HepG2 (cell line): ENCODE measurements around the gene OASL. TPM values are rescaled to one million over a fixed set of nuclear protein-coding genes. Genes with fewer than 3 reads are reported as not detected.

ENCODE experiments used
- ARHGAP35 ChIP-seq: sonication (generic); formaldehyde crosslinking; IDR thresholded peaks from 2 replicates; pipeline ENCODE4 v1.9.0; 2022; ENCODE audit warnings: mild to moderate bottlenecking, inconsistent platforms, moderate library complexity, missing genetic modification reagents, borderline replicate concordance
- BORCS8-MEF2B ChIP-seq: sonication (generic); formaldehyde crosslinking; IDR thresholded peaks from 2 replicates; pipeline ENCODE4 v1.8.0; 2022; ENCODE audit warnings: mild to moderate bottlenecking, missing genetic modification reagents
- FIP1L1 ChIP-seq: fragments of 200-400 bp; formaldehyde crosslinking; IDR thresholded peaks from 2 replicates; pipeline ENCODE4 v1.6.1; 2018; ENCODE audit warnings: low read depth, mild to moderate bottlenecking, low read length, moderate library complexity, borderline replicate concordance; ENCODE audit not compliant: insufficient read depth
- FOXA3 ChIP-seq: IDR thresholded peaks from 2 replicates; pipeline ENCODE4 v1.6.1; 2016; ENCODE audit warnings: missing genetic modification reagents, missing compliant biosample characterization
- IRF1 ChIP-seq: sonication (generic); formaldehyde crosslinking; IDR thresholded peaks from 2 replicates; pipeline ENCODE4 v1.4.0; 2020; ENCODE audit warnings: low read depth, mild to moderate bottlenecking, missing genetic modification reagents
- NR2F6 ChIP-seq, 2 experiments: IDR thresholded peaks; 2 replicates each; pipeline ENCODE4 v1.6.1; 2016; ENCODE audit warnings: antibody characterized with exemption in 1 of 2, mild to moderate bottlenecking in 1 of 2
- SNAPC4 ChIP-seq: sonication (generic); formaldehyde crosslinking; IDR thresholded peaks from 2 replicates; pipeline ENCODE4 v1.4.0; 2020; ENCODE audit warnings: mild to moderate bottlenecking, missing genetic modification reagents
- TRAFD1 ChIP-seq: sonication (generic); formaldehyde crosslinking; IDR thresholded peaks from 2 replicates; pipeline ENCODE4 v1.5.1; 2020; ENCODE audit warnings: missing genetic modification reagents, mild to moderate bottlenecking, borderline replicate concordance
- ZNF282 ChIP-seq: fragments of 450-650 bp; IDR thresholded peaks from 2 replicates; pipeline ENCODE4 v1.6.1; 2018; ENCODE audit not compliant: partially characterized antibody
- ZNF331 ChIP-seq: sonication (generic); formaldehyde crosslinking; IDR thresholded peaks from 2 replicates; pipeline ENCODE4 v1.4.0; 2020; ENCODE audit warnings: missing genetic modification reagents
- ZNF343 ChIP-seq: sonication (generic); formaldehyde crosslinking; IDR thresholded peaks from 2 replicates; pipeline ENCODE4 v1.4.0; 2020; ENCODE audit warnings: mild to moderate bottlenecking, missing genetic modification reagents
- polyA plus RNA-seq, 8 experiments: library from polyadenylated mRNA; depleted of rRNA in 3 of 8; stranded (reverse) in 7 of 8; unstranded in 1 of 8; fragments of >200 nt; fragmentation: Illumina TruSeq in 4 of 8; extraction: Trizol in 4 of 8; gene quantifications; 2 replicates each; pipeline versions ENCODE4 v1.2.1 to v1.2.3, GENCODE V29; 2011 to 2016; ENCODE audit warnings: low read depth in 4 of 8, missing spikeins in 1 of 8, mixed read lengths in 1 of 8; ENCODE audit not compliant: insufficient read depth in 1 of 8
- total RNA-seq, 5 experiments: library from RNA; depleted of rRNA; stranded (reverse); fragments of >200 nt; fragmentation: Illumina TruSeq; extraction: Trizol; gene quantifications; 2 replicates each; pipeline ENCODE4 v1.2.3, GENCODE V29; 2016; ENCODE audit warnings: low read depth in 1 of 5
- TF ChIP-seq, protein P1 (sequence below): IDR thresholded peaks from 2 replicates; pipeline ENCODE4 v1.6.1; 2016; ENCODE audit warnings: missing compliant biosample characterization, missing genetic modification reagents, borderline replicate concordance
- TF ChIP-seq, protein P2 (sequence below): sonication (generic); formaldehyde crosslinking; IDR thresholded peaks from 2 replicates; pipeline ENCODE4 v1.4.0; 2020; ENCODE audit warnings: missing genetic modification reagents, mild to moderate bottlenecking, borderline replicate concordance
- TF ChIP-seq, protein P3 (sequence below): sonication (generic); formaldehyde crosslinking; IDR thresholded peaks from 2 replicates; pipeline ENCODE4 v1.4.0; 2020; ENCODE audit warnings: missing genetic modification reagents
- TF ChIP-seq, protein P4 (sequence below): sonication (generic); formaldehyde crosslinking; IDR thresholded peaks from 2 replicates; pipeline ENCODE4 v1.4.0; 2020; ENCODE audit warnings: mild to moderate bottlenecking, missing genetic modification reagents

The OASL gene
- total and polyA plus RNA-seq, 2 of the 13 experiments (the other 11 are each of a cell fraction or from before 2014, with no cell fraction given): 0.11 to 0.22 TPM

DNA sequence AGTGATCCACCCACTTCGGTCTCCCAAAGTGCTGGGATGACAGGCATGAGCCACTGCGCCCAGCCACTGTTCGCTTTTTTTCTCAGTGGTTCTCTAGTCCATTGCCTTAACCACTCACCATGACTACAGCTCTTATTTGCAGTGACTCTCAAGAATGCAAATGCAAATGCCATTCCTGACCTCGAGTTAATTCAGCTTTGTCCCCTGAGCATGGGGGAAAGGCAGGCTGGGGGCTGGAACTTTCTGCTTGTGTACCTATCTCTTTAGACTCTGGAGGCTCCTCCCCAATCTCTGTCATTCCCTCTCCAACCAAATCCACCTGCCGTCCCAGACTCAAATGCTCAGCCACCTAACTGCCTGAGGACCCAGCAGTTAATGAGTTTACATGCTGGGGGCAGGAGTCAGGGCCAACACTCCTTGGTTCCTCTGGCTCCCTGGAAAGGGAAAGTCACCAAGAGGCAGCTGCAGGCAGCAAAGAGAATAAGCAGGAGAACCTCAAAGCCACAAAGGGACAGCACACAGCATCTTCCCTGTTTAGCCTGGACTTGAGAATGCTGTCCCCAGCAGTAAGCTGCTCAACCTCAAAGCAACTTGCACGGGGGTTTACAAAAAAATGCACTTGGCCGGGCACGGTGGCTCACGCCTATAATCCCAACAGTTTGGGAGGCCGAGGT lies 66.0 kb downstream of the OASL start (continued):
- TF ChIP-seq IRF1 (CRISPR knock-in tag): no peak
- TF ChIP-seq, protein P1, sequence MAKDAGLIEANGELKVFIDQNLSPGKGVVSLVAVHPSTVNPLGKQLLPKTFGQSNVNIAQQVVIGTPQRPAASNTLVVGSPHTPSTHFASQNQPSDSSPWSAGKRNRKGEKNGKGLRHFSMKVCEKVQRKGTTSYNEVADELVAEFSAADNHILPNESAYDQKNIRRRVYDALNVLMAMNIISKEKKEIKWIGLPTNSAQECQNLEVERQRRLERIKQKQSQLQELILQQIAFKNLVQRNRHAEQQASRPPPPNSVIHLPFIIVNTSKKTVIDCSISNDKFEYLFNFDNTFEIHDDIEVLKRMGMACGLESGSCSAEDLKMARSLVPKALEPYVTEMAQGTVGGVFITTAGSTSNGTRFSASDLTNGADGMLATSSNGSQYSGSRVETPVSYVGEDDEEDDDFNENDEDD (CRISPR knock-in tag): peak; percentile 32; the same call in 1 of the 2 replicates
- no peak for TF ChIP-seq ARHGAP35 (CRISPR knock-in tag)
- TF ChIP-seq ZNF331: no peak
- TF ChIP-seq ZNF343 (CRISPR knock-in tag): no peak
- TF ChIP-seq ZNF282: no peak
- peak; percentile 38; the same call in 1 of the 2 replicates for TF ChIP-seq FOXA3 (CRISPR knock-in tag)
- TF ChIP-seq FIP1L1: no peak
- TF ChIP-seq, protein P2, sequence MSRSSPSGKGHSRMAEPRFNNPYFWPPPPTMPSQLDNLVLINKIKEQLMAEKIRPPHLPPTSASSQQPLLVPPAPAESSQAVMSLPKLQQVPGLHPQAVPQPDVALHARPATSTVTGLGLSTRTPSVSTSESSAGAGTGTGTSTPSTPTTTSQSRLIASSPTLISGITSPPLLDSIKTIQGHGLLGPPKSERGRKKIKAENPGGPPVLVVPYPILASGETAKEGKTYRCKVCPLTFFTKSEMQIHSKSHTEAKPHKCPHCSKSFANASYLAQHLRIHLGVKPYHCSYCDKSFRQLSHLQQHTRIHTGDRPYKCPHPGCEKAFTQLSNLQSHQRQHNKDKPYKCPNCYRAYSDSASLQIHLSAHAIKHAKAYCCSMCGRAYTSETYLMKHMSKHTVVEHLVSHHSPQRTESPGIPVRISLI (CRISPR knock-in tag): peak; percentile 36; the same call in 1 of the 2 replicates
- peak; percentile 35; the same call in 1 of the 2 replicates for TF ChIP-seq NR2F6 (IDR thresholded peaks at IDR 0.05)
- peak; percentile 45; the same call in 1 of the 2 replicates for TF ChIP-seq NR2F6 (CRISPR knock-in tag; IDR thresholded peaks at IDR 0.05)
- TF ChIP-seq BORCS8-MEF2B: 0 out of 2 replicates have a peak, but pooled peaks have one; percentile 26
- TF ChIP-seq TRAFD1: no peak
- TF ChIP-seq, protein P3, sequence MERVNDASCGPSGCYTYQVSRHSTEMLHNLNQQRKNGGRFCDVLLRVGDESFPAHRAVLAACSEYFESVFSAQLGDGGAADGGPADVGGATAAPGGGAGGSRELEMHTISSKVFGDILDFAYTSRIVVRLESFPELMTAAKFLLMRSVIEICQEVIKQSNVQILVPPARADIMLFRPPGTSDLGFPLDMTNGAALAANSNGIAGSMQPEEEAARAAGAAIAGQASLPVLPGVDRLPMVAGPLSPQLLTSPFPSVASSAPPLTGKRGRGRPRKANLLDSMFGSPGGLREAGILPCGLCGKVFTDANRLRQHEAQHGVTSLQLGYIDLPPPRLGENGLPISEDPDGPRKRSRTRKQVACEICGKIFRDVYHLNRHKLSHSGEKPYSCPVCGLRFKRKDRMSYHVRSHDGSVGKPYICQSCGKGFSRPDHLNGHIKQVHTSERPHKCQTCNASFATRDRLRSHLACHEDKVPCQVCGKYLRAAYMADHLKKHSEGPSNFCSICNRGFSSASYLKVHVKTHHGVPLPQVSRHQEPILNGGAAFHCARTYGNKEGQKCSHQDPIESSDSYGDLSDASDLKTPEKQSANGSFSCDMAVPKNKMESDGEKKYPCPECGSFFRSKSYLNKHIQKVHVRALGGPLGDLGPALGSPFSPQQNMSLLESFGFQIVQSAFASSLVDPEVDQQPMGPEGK (CRISPR knock-in tag): peak; percentile 54; the same call in 1 of the 2 replicates
- no peak for TF ChIP-seq SNAPC4
- TF ChIP-seq, protein P4, sequence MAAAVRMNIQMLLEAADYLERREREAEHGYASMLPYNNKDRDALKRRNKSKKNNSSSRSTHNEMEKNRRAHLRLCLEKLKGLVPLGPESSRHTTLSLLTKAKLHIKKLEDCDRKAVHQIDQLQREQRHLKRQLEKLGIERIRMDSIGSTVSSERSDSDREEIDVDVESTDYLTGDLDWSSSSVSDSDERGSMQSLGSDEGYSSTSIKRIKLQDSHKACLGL: no peak
